ENCODE results near the gene DYNC1LI2. TPM values are rescaled to one million over a fixed set of nuclear protein-coding genes. Genes with fewer than 3 reads are reported as not detected.
"Not testable (repeated sequence)": the region's sequence is repeated elsewhere in the genome, so short reads cannot be mapped to it uniquely, and the experiment has no call there.

Gene DYNC1LI2
- polyA plus RNA-seq, 3 donors = 96.3 to 104 (median 97.4) TPM

DNA sequence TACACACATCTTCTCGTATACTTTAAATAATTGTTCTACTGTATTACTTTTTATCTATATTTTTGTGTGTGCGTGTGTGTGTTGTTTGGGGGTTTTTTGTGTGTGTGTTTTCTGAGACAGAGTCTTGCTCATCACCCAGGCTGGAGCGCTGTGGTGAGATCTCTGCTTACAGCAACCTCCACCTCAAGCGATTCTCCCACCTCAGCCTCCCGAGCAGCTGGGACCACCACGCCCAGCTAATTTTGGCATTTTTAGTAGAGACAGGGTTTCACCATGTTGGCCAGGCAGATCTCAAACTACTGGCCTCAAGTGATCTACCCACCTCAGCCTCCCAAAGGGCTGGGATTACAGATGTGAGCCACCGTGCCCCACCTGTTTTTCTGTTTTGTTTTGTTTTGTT, 53.4 kb downstream of the DYNC1LI2 start:
- no peak for DNase-seq (ENCODE audit: low read depth in 3 of 3, low spot score in 2 of 3)

DNA sequence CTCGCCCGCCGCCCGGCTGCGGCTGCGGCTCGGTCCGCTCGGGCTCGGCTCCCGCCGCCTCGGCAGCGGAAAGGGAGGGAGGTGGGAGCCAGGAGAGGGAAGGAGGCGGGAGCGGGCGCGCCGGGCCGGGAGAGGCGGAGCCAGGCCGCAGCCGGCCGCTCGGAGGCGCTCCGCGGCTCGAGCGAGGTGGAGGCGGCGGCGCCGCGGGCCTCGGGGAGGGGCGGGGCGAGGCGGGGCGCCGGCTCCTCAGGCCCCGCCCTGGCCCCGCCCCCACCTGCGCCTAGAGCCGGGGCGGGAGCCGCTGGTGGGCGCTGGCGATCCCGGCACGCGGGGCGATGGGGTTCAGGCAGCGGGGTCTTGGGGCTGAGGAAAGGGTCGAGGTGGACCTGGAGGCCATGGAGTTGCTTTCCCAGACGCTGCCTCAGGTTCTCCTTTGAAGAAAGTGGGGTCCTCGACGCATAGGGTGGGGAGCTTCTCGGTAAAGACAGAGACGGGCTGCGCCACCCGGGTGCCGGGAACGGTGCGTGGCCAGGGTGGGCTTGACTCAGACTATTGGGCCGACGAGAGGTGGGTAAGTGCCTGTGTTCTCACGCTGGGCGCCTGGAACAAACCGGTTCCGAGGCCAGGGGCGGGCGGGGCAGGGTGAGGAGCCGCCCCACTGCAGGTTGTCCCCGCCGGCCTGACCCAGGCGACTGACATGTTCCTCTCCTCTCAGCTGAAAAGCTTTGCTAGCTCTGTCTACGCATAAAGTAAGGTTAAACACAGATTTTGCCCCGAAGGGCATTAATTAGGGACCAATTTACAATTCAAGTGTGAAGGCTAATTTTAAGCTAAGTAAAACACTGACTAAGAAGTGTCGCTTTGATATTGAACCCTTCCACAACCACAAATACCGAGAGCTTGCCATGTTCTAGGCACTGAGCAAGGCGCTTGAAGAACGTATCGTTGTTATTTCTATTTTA, 54.5 kb downstream of the DYNC1LI2 start, which contains the start of gene CMTM4:
CMTM4 (minus strand) TSS at position 75 of the 962 bp plus-strand sequence. CDS start 218 bp downstream, outside the sequence.
- peak in 2 of 3 donors; percentile 74 to 84 for DNase-seq (ENCODE audit: low read depth in 3 of 3, low spot score in 2 of 3)

DNA sequence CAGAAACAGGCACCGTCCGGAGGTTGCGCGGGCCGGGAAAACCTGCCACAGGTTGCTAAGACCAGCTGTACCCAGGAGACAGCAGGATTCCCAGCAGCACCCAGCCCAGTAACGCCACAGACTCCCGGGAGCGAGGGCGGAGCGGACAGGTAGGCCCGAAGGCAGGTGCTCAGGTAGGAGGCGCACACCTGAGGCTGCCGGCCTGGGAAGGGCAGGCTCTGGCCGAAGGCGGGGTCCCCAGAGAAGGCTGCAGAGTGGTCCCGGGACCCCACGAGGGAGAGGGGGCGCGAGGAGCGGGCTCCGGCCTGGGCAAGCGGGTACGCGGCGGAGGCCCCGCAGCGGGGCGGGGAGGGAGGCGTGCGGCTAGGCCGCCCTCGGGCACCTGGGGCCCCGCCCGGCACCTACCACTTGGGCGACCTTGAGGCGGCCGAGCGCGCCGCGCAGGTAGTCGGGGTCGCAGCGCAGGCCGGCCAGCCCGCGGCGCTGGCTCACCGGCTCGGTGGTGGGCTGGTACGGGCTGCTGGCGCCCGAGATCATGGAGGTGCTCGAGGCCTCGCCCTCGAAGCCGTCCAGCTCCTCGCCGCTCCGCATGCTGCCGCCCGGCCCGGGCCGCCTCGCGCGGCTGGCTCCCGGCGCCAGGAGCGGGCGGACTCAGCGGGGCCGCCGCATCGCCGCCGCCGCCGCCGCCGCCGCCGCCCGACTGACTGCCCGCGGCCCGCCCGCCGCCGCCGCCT, 55.3 kb downstream of the DYNC1LI2 start:
- DNase-seq (ENCODE audit: low read depth in 3 of 3, low spot score in 2 of 3) = no peak

DNA sequence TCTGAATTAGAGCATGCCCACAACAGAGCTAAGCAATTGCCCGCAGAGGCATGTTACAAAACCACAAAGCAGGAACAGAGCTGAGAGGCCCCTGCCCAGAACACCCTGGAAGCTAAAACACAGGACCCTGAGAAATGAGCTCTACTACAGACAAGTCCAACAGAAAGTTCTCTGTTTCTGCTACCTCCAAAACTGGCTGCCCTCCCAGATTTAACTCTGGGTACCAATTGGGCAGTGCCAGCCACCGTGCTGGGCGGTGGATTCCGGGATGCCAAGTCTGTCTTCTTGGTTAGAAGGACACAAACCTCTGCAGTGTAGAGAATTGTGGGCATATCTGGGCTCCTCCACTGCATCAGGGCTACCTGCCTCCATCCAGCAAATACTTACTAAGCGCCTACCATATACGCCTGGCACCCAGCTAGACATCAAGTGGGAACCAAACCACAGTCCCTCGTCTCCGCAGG, 55.9 kb downstream of the DYNC1LI2 start:
- DNase-seq (ENCODE audit: low read depth in 3 of 3, low spot score in 2 of 3) = no peak

DNA sequence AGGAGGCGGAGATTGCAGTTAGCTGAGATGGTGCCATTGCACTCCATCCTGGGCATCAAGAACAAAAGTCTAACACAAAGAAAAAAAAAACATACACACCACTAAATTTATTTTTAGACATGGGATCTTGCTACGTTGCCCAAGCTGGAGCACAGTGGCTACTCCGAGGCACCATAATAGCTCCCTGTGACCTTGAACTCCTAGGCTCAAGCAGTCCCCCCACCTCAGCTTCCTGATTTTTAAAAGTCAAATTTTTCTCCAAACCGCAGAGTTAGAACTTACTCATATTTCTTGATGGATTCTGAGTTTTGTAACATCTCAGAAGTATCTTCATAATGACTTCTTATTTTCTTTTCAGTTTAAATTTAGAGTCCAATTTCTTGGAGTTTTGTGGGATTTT, 58.3 kb downstream of the DYNC1LI2 start:
- DNase-seq (ENCODE audit: low read depth in 3 of 3, low spot score in 2 of 3) = no peak

DNA sequence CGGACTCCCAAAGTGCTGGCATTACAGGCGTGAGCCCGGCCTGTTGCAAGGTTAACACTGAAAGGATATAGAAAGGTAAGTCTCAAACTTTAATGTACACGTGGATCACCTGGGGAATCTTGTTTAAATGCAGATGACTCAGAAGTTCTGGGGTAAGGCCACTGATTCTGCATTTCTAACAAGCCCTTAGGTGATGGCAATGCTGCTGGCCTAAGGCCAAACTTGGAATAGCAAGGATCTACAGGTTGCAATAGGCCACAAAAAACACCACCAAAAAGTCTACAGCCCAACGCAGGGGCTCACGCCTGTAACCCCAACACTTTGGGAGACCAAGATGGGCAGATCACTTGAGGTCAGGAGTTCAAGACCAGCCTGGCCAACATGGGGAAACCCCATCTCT, 59.1 kb downstream of the DYNC1LI2 start:
- DNase-seq (ENCODE audit: low read depth in 3 of 3, low spot score in 2 of 3) = no peak

DNA sequence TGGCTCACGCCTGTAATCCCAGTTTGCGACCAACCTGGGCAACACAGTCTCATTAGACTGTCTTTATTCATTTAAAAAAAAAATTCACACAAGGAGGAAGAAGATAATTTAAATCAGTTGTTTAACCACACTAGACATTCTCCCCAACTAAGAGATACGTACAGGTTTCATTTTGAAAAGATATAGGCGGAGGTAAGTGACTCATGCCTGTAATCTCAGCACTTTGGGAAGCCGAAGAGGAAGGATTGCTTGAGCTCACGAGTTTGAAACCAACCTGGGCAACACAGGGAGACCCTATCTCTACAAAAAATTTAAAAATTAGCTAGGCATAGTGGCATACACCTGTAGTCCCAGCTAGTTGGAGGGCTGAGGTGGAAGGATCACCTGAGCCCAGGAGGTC, 60.2 kb downstream of the DYNC1LI2 start:
- no peak for DNase-seq (ENCODE audit: low read depth in 3 of 3, low spot score in 2 of 3)

DNA sequence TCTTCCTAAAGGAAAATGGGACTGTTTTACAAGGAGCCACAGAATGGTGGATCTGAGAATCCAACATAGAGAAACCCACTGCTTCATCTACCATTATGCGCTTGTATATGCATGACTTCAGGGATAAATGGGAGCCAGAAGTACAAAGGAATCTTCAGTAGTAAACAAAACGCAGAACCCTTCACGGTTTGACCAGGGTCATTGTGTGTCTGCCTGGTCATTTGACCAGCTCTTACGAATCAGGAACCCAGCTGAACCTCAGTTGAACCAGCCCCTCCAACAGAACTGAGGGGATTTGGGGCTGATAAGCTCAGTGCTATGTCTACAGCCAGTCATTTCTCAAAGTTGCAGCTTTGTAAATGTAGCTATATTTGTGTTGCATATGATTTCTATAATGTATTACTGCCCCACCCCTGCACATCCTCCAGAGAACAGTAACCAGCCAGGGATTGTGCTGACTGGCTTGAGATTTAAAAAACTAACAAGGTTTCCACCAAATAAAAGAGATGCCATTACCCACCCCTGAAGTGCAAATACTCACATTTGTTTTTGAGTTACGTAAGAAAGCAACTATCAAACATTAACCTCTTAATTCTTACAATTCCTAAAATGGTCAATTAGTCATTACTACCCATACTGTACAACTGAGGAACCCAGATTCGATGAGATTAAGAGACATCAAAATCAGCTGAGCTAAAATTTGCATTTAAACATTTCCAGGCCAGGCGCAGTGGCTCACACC, 61.1 kb downstream of the DYNC1LI2 start:
- DNase-seq (ENCODE audit: low read depth in 3 of 3, low spot score in 2 of 3) = no peak

DNA sequence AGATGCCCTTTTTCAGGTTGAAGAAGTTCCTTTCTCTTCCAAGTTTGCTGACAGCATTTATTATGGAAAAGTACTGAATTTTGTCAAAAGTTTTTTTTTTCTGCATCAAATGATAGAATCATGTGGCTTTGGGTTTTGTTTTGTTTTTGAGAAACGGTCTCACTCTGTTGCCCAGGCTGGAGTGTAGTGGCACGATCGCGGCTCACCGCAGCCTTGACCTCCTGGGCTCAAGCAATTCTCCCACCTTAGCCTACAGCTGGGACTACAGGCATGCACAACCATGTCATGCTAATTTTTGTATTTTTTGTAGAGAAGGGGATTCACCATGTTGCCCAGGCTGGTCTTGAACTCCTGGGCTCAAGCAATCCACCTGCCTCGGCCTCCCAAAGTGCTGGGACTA, 62.1 kb downstream of the DYNC1LI2 start:
- no peak for DNase-seq (ENCODE audit: low read depth in 3 of 3, low spot score in 2 of 3)

DNA sequence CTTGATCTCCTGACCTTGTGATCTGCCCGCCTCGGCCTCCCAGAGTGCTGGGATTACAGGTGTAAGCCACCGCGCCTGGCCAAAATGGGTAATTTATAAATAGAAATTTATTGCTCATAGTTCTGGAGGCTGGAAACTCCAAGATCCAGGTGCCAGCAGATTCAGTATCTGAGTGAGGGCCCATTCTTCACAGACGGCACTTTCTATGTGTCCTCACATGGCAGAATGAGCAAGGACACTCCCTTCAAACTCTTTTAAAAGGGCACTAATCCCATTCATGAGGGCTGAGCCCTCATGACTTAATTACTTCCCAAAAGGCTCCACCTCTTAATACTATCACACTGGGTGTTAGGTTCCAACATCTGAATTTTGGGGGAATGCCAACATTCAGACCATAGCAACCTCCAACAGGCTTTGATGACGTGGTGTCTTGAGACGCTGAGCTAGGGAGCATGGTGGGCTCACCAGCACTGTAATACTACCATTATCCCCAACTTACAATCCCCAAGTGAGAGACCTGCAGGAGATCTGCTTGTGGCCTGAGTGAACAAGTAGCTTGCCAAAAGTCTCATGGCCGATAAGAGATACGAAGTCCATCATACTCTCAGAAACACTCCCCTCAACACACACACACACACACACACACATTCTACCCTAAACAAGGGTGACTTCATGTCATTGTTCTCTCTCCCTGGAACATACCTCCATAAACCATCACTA, 63.3 kb downstream of the DYNC1LI2 start:
- DNase-seq (ENCODE audit: low read depth in 3 of 3, low spot score in 2 of 3) = no peak

DNA sequence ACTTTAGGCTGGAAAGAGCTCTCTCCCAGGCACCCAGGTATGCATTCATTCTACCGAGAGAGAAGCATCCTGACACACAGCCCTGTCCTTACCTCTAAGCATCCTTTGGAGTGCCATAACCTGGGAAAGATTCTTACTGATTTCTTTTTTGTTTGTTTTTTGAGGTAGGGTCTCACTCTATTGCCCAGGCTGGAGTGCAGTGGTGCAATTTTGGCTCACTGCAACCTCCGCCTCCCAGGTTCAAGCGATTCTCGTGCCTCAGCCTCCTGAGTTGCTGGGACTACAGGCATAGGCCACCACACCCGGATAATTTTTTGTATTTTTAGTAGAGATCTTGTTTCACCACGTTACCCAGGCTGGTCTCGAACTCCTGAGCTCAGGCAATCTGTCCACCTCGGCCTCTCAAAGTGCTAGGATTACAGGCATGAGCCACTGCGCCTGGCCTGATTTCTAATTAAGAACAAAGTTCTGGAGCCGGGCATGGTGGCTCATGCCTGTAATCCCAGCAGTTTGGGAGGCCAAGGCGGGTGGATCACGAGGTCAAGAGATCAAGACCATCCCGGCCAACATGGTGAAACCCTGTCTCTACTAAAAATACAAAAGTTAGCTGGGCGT, 65.8 kb downstream of the DYNC1LI2 start:
- DNase-seq (ENCODE audit: low read depth in 3 of 3, low spot score in 2 of 3) = not testable (repeated sequence)

DNA sequence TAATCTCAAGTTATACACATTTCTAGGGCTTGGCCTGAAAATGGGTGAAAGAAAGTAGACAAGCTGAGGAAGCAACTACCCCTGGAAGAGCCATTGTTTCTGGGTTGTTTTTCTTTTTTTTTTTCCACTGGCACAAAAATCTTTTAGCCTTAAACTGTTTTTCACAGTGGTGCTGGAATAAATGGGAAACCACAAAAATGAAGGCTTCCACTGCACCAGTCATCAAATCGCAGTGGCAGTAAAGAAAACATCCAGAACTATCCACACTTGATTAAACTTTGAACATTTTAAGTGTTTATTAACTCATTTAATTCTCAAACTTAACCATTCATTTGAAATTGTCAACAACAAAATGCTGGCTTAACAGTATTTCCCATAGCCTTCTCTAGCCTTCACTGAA, 69.1 kb downstream of the DYNC1LI2 start:
- DNase-seq (ENCODE audit: low read depth in 3 of 3, low spot score in 2 of 3) = no peak

DNA sequence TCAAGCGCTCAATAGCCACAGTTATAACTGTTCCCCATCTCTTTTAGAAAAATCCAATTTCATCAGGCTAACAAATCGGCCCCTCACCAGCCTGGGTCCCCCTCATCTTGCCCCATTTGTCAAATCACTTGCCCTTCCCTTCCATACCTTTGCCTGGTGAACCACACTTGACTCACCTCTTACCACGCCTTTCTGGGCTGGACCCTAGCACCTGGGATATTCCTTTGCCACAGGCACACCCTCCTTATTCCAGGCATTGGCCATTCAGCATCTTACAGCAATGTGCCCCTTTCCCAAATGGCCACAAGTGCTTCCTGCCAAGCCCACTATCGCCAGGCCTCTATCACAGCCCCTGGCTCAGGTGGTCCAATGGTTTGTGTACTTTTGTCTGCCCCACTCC, 69.7 kb downstream of the DYNC1LI2 start:
- DNase-seq (ENCODE audit: low read depth in 3 of 3, low spot score in 2 of 3) = no peak

DNA sequence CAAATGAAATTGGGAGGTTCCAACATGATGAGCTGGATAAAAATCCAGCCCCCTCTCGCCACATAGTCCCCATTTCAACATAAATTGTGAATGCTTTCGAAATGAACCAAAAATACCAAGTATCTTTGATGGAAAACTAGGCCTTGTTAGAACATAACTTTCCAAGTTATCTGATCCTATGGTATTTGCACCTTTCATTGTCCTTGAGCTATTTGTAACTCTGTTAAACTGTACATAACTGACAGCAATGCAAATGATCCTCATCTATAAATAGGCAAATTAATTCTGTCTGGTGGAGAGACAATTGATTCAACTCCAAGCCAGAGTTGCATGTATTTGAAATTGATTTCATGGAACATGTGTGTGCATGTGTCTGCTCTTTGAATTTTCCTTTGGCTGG, 73.1 kb downstream of the DYNC1LI2 start:
- DNase-seq (ENCODE audit: low read depth in 3 of 3, low spot score in 2 of 3) = no peak

DNA sequence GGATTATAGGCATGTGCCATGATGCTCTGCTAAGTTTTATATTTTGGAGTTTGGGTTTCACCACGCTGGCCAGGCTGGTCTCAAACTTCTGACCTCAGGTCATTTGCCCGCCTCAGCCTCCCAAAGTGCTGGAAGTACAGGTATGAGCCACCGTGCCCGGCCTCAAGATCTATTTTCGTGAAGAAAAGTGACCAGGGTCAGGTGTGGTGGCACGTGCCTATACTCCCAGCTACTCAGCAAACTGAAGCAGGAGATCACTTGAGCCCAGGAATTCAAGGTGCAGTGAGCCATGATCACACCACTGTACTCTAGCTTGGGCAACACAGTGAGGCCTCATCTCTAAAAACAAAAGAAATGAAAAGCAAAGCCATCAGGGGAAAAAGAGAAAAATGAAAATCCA, 73.6 kb downstream of the DYNC1LI2 start:
- DNase-seq (ENCODE audit: low read depth in 3 of 3, low spot score in 2 of 3) = no peak

DNA sequence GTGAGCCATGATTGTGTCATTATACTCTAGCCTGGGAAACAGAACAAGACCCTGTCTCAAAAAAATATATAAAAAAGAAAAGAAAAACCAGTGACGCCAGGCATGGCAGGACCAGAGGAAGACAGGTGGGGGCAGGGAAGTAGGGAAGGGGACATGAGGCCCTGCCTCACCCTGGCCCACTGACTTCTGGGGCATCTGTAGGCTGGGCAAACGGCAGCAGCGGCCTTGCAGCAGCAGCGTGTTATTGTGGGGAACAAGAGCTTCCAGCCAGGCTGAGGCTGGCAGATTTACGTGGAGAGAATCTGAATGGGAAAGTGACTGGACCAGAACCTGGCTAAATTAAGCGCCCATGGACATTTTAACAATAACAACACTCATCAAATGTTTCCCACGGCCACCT, 74.2 kb downstream of the DYNC1LI2 start:
- no peak for DNase-seq (ENCODE audit: low read depth in 3 of 3, low spot score in 2 of 3)

DNA sequence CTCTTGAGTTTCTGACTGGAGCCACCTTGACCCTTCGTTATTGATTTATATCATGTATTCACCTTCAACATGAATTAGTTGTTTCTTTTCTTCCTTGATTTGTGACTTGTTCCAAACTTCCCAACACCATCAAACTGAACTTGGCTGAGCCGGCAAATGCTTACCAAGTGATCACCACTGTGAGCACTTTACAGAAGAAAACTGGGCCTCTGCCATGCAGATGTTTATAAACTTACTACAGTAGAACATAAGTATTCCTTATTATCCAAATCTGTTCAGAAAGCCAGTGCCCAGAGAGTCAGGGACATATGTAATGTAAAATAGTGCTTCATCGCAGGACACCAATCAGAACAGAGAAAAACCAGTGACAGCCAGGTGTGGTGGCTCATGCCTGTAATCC, 74.8 kb downstream of the DYNC1LI2 start:
- no peak for DNase-seq (ENCODE audit: low read depth in 3 of 3, low spot score in 2 of 3)

DNA sequence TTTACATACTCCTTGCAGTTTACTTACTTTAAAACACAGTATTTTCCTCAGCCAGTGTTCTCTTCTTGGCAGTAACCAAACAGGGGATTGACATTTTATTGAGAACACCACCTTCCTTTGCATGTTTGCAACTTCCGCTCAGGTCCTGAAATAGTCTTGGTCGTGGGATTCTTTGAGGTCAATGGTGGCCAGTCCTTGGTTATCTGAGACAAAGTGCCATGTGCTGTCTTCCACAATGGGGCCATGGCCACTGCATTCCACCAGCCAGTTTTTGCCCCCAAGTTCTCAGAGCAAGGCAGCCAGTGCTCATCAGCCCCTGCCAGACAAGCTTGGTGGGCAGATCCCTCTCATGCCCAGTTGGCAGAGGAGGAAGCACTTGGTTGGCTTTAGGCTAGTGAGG, 77.7 kb downstream of the DYNC1LI2 start:
- DNase-seq (ENCODE audit: low read depth in 3 of 3, low spot score in 2 of 3) = no peak

All from right renal cortex interstitium (tissue), 3 donors.